Liver (tissue), 9 donors: ENCODE results near the gene TBCD. TPM values are rescaled to one million over a fixed set of nuclear protein-coding genes. Genes with fewer than 3 reads are reported as not detected.

Source experiments
- DNase-seq: peaks from one replicate; pipeline ENCODE4 v3.0.0-alpha.2; 2017; ENCODE audit warnings: low spot score
- H3K27ac ChIP-seq, 2 donors: one replicate each; pipeline ENCODE4 v1.7.0; 2013; ENCODE audit warnings: inconsistent platforms in 2 of 2, low read length in 2 of 2, control low read depth in 1 of 2, low read depth in 1 of 2, mild to moderate bottlenecking in 1 of 2
- H3K27me3 ChIP-seq, 4 donors: one replicate each; pipeline versions ENCODE4 v1.6.1 to v1.7.0; 2013; ENCODE audit warnings: low read length in 3 of 4, inconsistent platforms in 1 of 4, mild to moderate bottlenecking in 1 of 4, moderate library complexity in 1 of 4; ENCODE audit not compliant: control insufficient read depth in 4 of 4, insufficient read depth in 4 of 4
- H3K36me3 ChIP-seq, 4 donors: one replicate each; pipeline versions ENCODE4 v1.6.1 to v1.7.0; 2013; ENCODE audit warnings: low read length in 3 of 4, mild to moderate bottlenecking in 3 of 4, low read depth in 1 of 4, moderate library complexity in 1 of 4; ENCODE audit not compliant: control insufficient read depth in 4 of 4, insufficient read depth in 3 of 4
- H3K4me1 ChIP-seq, 4 donors: one replicate each; pipeline versions ENCODE4 v1.6.1 to v1.7.0; 2013; ENCODE audit warnings: low read length in 3 of 4, mild to moderate bottlenecking in 3 of 4, moderate library complexity in 1 of 4; ENCODE audit not compliant: control insufficient read depth in 4 of 4, insufficient read depth in 4 of 4
- H3K4me3 ChIP-seq, 3 donors: one replicate each; pipeline versions ENCODE4 v1.6.1 to v1.7.0; 2013; ENCODE audit warnings: low read length in 3 of 3, control low read depth in 1 of 3, low read depth in 1 of 3, mild to moderate bottlenecking in 1 of 3
- H3K9ac ChIP-seq, 2 donors: one replicate each; pipeline ENCODE4 v1.7.0; 2013; ENCODE audit warnings: low read length in 2 of 2, mild to moderate bottlenecking in 2 of 2, moderate library complexity in 2 of 2, control low read depth in 1 of 2, low read depth in 1 of 2
- H3K9me3 ChIP-seq, 4 donors: one replicate each; pipeline versions ENCODE4 v1.6.1 to v1.7.0; 2013; ENCODE audit warnings: low read length in 3 of 4; ENCODE audit not compliant: control insufficient read depth in 4 of 4
- ATF3 ChIP-seq: IDR thresholded peaks from 2 replicates; pipeline ENCODE4 v1.6.1; 2016; ENCODE audit warnings: antibody characterized with exemption
- EGR1 ChIP-seq, 2 donors: IDR thresholded peaks; 2 replicates each; pipeline ENCODE4 v1.6.1; 2016 to 2018; ENCODE audit warnings: antibody characterized with exemption in 2 of 2, low read depth in 2 of 2
- FOXA1 ChIP-seq: IDR thresholded peaks from 2 replicates; pipeline ENCODE4 v1.6.1; 2016; ENCODE audit warnings: antibody characterized with exemption
- FOXA2 ChIP-seq: IDR thresholded peaks from 2 replicates; pipeline ENCODE4 v1.6.1; 2016; ENCODE audit warnings: antibody characterized with exemption
- GABPA ChIP-seq, 2 donors: IDR thresholded peaks in 1 of 2; conservative IDR thresholded peaks in 1 of 2; 2 replicates each; pipeline ENCODE4 v1.6.1; 2016; ENCODE audit warnings: antibody characterized with exemption in 2 of 2, mild to moderate bottlenecking in 1 of 2, moderate library complexity in 1 of 2
- HNF4A ChIP-seq, 2 donors: conservative IDR thresholded peaks; 2 replicates each; pipeline ENCODE4 v1.6.1; 2016; ENCODE audit warnings: antibody characterized with exemption in 2 of 2, mild to moderate bottlenecking in 2 of 2
- HNF4G ChIP-seq: IDR thresholded peaks from 2 replicates; pipeline ENCODE4 v1.6.1; 2016; ENCODE audit warnings: antibody characterized with exemption
- NR2F2 ChIP-seq: IDR thresholded peaks from 2 replicates; pipeline ENCODE4 v1.6.1; 2016; ENCODE audit warnings: antibody characterized with exemption
- REST ChIP-seq: IDR thresholded peaks from 2 replicates; pipeline ENCODE4 v1.6.1; 2016; ENCODE audit warnings: antibody characterized with exemption, mild to moderate bottlenecking
- RXRA ChIP-seq, 2 donors: IDR thresholded peaks; 2 replicates each; pipeline ENCODE4 v1.6.1; 2017 to 2018; ENCODE audit warnings: antibody characterized with exemption in 2 of 2, mild to moderate bottlenecking in 1 of 2
- SP1 ChIP-seq: IDR thresholded peaks from 2 replicates; pipeline ENCODE4 v1.6.1; 2018; ENCODE audit warnings: antibody characterized with exemption, mild to moderate bottlenecking
- TAF1 ChIP-seq: conservative IDR thresholded peaks from 2 replicates; pipeline ENCODE4 v1.6.1; 2016; ENCODE audit warnings: antibody characterized with exemption, mild to moderate bottlenecking
- YY1 ChIP-seq: IDR thresholded peaks from 2 replicates; pipeline ENCODE4 v1.6.1; 2016; ENCODE audit warnings: antibody characterized with exemption, mild to moderate bottlenecking
- WGBS: extraction: QIAGEN DNeasy Blood & Tissue Kit; methylation state at CpG from one replicate; pipeline ENCODE4 v1.1.7; 2013; 5-methylcytosine and 5-hydroxymethylcytosine counted together
- polyA plus RNA-seq, 2 donors: library from polyadenylated mRNA; stranded (reverse) in 1 of 2; unstranded in 1 of 2; fragments of 200-250 nt in 1 of 2; fragments of >200 nt in 1 of 2; fragmentation: Nextera tagmentation in 1 of 2; extraction: Ambion mirVana in 1 of 2; gene quantifications; one replicate each; pipeline versions ENCODE4 v1.2.1 to v1.2.3, GENCODE V29; 2013 to 2015
- total RNA-seq, 2 donors: library from RNA; depleted of rRNA; stranded (reverse); fragments of >200 nt; gene quantifications; one replicate each; pipeline ENCODE4 v1.2.3, GENCODE V29; 2014
- TF ChIP-seq, protein P1 (sequence below): IDR thresholded peaks from 2 replicates; pipeline ENCODE4 v1.6.1; 2016; ENCODE audit warnings: antibody characterized with exemption
- TF ChIP-seq, protein P2 (sequence below): fragments of 150-350 bp; IDR thresholded peaks from 2 replicates; pipeline ENCODE4 v1.5.1; 2017; ENCODE audit warnings: improper control_type of control experiment, low read depth, low read length; ENCODE audit not compliant: missing input control
- donor health status: healthy.
- donor health status: healthy.
- donor health status: healthy.
- donor health status: healthy.
- donor health status: healthy.

Gene TBCD
- total and polyA plus RNA-seq, 4 donors, result 29.8 to 42.2 (median 33.0) TPM

DNA sequence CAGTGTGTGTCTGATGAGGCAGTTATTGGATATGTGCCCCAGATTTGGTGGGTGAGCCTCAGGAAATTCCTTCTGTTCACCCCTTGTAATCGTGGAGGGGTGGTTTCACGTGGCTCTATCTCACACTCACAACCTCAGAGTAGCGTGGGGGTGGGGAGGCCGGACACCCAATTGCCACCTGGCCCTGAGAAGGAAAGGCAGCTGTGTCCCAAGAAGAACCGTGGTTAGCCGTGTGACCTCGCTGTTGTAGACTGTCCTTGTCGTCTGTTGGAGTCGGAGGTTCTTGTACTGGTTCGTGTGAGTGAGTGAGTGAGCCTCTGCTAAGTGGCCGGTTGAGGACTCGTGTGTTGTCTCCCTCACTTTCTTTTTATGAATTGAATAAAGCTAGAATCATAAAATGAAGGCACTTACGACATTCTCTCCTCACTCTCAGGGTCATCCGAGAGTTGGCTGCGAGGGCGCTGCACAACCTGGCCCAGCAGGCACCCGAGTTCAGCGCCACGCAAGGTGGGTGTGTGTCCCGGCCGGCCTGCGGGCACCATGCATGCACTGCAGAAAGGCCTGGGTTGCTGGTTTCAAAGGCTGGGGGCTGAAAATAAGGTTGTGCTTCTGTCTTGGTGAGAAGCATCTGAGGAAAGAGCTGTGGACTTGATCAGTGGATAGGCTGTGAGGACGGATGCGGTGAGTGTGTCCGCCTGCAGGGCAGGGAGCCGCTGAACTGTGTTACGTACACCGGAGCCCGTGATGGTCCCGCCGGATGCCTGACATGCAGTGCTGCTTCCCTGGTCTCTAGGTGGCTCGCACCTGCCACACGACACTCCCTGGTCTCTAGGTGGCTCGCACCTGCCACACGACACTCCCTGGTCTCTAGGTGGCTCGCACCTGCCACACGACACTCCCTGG is 151.4 kb downstream of the TBCD start:
- 96% methylated on average over 35 of the region's 37 CpGs for WGBS
- Histone ChIP-seq H3K4me1 (no peaks in the 10 kb centered on the region), H3K9ac (no peak overlapping the region), H3K27ac (no peak overlapping the region), H3K4me3 (no peak overlapping the region), H3K27me3 (no peaks in the 10 kb centered on the region), H3K9me3 (no peaks in the 10 kb centered on the region), H3K36me3 (peaks cover 3 to 36% (median 9%) of the 10 kb centered on the region in 4 donors)
- DNase-seq, result no peak
- TF ChIP-seq ATF3, result no peak
- TF ChIP-seq GABPA (IDR thresholded peaks at IDR 0.05 in 1 of 2, conservative IDR thresholded peaks at IDR 0.05 in 1 of 2), result no peak
- TF ChIP-seq NR2F2, result no peak
- TF ChIP-seq RXRA (IDR thresholded peaks at IDR 0.05), result no peak
- TF ChIP-seq TAF1, result no peak
- TF ChIP-seq FOXA1, result no peak
- TF ChIP-seq, protein P1, sequence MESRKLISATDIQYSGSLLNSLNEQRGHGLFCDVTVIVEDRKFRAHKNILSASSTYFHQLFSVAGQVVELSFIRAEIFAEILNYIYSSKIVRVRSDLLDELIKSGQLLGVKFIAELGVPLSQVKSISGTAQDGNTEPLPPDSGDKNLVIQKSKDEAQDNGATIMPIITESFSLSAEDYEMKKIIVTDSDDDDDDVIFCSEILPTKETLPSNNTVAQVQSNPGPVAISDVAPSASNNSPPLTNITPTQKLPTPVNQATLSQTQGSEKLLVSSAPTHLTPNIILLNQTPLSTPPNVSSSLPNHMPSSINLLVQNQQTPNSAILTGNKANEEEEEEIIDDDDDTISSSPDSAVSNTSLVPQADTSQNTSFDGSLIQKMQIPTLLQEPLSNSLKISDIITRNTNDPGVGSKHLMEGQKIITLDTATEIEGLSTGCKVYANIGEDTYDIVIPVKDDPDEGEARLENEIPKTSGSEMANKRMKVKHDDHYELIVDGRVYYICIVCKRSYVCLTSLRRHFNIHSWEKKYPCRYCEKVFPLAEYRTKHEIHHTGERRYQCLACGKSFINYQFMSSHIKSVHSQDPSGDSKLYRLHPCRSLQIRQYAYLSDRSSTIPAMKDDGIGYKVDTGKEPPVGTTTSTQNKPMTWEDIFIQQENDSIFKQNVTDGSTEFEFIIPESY, result no peak
- TF ChIP-seq SP1, result no peak
- TF ChIP-seq REST, result no peak
- TF ChIP-seq, protein P2, sequence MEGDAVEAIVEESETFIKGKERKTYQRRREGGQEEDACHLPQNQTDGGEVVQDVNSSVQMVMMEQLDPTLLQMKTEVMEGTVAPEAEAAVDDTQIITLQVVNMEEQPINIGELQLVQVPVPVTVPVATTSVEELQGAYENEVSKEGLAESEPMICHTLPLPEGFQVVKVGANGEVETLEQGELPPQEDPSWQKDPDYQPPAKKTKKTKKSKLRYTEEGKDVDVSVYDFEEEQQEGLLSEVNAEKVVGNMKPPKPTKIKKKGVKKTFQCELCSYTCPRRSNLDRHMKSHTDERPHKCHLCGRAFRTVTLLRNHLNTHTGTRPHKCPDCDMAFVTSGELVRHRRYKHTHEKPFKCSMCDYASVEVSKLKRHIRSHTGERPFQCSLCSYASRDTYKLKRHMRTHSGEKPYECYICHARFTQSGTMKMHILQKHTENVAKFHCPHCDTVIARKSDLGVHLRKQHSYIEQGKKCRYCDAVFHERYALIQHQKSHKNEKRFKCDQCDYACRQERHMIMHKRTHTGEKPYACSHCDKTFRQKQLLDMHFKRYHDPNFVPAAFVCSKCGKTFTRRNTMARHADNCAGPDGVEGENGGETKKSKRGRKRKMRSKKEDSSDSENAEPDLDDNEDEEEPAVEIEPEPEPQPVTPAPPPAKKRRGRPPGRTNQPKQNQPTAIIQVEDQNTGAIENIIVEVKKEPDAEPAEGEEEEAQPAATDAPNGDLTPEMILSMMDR, result no peak
- TF ChIP-seq EGR1 (IDR thresholded peaks at IDR 0.05; ENCODE audit: low read depth in 2 of 2), result no peak
- no peak for TF ChIP-seq YY1
- no peak for TF ChIP-seq FOXA2
- no peak for TF ChIP-seq HNF4G
- TF ChIP-seq HNF4A (conservative IDR thresholded peaks at IDR 0.05), result no peak
